ENCODE measurements around the gene MFAP1. TPM values are rescaled to one million over a fixed set of nuclear protein-coding genes. Genes with fewer than 3 reads are reported as not detected.

MFAP1 gene
- total and polyA plus RNA-seq, 4 donors: 7.9 to 8.3 (median 8.1) TPM

DNA sequence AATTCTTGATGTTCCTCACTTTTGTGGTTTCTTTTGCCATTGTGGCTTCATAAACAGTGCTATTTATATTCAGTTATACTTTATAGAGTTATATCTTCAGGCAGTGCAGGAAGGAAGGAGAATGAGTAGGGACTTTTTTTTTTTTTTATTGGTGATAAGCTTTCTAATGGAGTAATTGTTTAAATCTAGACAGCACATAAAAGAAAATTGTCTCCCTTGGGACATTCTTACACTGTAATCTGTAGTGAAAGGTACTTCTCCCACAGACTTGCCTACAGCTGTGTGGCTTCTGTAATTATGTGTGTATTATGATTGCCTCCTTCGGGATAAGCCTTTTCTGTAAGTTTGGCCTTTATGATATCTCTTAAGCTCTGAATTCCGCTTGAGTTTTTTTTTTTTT lies 43.9 kb upstream of the MFAP1 start:
- WGBS: 84% methylated on average over 2 of the region's 2 CpGs
- Histone ChIP-seq H3K4me1 (ENCODE audit: control insufficient read depth in 4 of 4, insufficient read depth in 4 of 4, low read length in 3 of 4) (no peaks in the 10 kb centered on the region), H3K9me3 (ENCODE audit: control insufficient read depth in 4 of 4, low read length in 3 of 4) (no peaks in the 10 kb centered on the region), H3K27ac (ENCODE audit: low read depth in 1 of 2, low read length in 2 of 2) (no peak overlapping the region), H3K9ac (ENCODE audit: low read depth in 1 of 2, low read length in 2 of 2) (no peak overlapping the region), H3K27me3 (ENCODE audit: control insufficient read depth in 4 of 4, insufficient read depth in 4 of 4, low read length in 3 of 4) (no peaks in the 10 kb centered on the region), H3K4me3 (ENCODE audit: low read depth in 1 of 3, low read length in 3 of 3) (no peak overlapping the region), H3K36me3 (ENCODE audit: control insufficient read depth in 4 of 4, insufficient read depth in 3 of 4, low read depth in 1 of 4, low read length in 3 of 4) (no peaks in the 10 kb centered on the region)
- TF ChIP-seq, protein P1, sequence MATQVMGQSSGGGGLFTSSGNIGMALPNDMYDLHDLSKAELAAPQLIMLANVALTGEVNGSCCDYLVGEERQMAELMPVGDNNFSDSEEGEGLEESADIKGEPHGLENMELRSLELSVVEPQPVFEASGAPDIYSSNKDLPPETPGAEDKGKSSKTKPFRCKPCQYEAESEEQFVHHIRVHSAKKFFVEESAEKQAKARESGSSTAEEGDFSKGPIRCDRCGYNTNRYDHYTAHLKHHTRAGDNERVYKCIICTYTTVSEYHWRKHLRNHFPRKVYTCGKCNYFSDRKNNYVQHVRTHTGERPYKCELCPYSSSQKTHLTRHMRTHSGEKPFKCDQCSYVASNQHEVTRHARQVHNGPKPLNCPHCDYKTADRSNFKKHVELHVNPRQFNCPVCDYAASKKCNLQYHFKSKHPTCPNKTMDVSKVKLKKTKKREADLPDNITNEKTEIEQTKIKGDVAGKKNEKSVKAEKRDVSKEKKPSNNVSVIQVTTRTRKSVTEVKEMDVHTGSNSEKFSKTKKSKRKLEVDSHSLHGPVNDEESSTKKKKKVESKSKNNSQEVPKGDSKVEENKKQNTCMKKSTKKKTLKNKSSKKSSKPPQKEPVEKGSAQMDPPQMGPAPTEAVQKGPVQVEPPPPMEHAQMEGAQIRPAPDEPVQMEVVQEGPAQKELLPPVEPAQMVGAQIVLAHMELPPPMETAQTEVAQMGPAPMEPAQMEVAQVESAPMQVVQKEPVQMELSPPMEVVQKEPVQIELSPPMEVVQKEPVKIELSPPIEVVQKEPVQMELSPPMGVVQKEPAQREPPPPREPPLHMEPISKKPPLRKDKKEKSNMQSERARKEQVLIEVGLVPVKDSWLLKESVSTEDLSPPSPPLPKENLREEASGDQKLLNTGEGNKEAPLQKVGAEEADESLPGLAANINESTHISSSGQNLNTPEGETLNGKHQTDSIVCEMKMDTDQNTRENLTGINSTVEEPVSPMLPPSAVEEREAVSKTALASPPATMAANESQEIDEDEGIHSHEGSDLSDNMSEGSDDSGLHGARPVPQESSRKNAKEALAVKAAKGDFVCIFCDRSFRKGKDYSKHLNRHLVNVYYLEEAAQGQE (IDR thresholded peaks at IDR 0.05): no peak
- TF ChIP-seq FOXA1 (IDR thresholded peaks at IDR 0.05) (no peak), HNF4A (conservative IDR thresholded peaks at IDR 0.05) (no peak), TAF1 (conservative IDR thresholded peaks at IDR 0.05) (no peak), GABPA (IDR thresholded peaks at IDR 0.05 in 1 of 2, conservative IDR thresholded peaks at IDR 0.05 in 1 of 2) (no peak), SP1 (IDR thresholded peaks at IDR 0.05) (no peak), HNF4G (IDR thresholded peaks at IDR 0.05) (no peak), RXRA (IDR thresholded peaks at IDR 0.05) (no peak), NR2F2 (IDR thresholded peaks at IDR 0.05) (no peak)
- TF ChIP-seq, protein P2, sequence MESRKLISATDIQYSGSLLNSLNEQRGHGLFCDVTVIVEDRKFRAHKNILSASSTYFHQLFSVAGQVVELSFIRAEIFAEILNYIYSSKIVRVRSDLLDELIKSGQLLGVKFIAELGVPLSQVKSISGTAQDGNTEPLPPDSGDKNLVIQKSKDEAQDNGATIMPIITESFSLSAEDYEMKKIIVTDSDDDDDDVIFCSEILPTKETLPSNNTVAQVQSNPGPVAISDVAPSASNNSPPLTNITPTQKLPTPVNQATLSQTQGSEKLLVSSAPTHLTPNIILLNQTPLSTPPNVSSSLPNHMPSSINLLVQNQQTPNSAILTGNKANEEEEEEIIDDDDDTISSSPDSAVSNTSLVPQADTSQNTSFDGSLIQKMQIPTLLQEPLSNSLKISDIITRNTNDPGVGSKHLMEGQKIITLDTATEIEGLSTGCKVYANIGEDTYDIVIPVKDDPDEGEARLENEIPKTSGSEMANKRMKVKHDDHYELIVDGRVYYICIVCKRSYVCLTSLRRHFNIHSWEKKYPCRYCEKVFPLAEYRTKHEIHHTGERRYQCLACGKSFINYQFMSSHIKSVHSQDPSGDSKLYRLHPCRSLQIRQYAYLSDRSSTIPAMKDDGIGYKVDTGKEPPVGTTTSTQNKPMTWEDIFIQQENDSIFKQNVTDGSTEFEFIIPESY (IDR thresholded peaks at IDR 0.05): no peak
- TF ChIP-seq, protein P3, sequence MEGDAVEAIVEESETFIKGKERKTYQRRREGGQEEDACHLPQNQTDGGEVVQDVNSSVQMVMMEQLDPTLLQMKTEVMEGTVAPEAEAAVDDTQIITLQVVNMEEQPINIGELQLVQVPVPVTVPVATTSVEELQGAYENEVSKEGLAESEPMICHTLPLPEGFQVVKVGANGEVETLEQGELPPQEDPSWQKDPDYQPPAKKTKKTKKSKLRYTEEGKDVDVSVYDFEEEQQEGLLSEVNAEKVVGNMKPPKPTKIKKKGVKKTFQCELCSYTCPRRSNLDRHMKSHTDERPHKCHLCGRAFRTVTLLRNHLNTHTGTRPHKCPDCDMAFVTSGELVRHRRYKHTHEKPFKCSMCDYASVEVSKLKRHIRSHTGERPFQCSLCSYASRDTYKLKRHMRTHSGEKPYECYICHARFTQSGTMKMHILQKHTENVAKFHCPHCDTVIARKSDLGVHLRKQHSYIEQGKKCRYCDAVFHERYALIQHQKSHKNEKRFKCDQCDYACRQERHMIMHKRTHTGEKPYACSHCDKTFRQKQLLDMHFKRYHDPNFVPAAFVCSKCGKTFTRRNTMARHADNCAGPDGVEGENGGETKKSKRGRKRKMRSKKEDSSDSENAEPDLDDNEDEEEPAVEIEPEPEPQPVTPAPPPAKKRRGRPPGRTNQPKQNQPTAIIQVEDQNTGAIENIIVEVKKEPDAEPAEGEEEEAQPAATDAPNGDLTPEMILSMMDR (IDR thresholded peaks at IDR 0.05; ENCODE audit: low read depth, low read length, missing input control): no peak
- TF ChIP-seq, protein P4, sequence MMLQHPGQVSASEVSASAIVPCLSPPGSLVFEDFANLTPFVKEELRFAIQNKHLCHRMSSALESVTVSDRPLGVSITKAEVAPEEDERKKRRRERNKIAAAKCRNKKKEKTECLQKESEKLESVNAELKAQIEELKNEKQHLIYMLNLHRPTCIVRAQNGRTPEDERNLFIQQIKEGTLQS (IDR thresholded peaks at IDR 0.05): no peak
- TF ChIP-seq, protein P5, sequence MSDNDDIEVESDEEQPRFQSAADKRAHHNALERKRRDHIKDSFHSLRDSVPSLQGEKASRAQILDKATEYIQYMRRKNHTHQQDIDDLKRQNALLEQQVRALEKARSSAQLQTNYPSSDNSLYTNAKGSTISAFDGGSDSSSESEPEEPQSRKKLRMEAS (IDR thresholded peaks at IDR 0.05): no peak
- no peak for DNase-seq (ENCODE audit: low spot score)

DNA sequence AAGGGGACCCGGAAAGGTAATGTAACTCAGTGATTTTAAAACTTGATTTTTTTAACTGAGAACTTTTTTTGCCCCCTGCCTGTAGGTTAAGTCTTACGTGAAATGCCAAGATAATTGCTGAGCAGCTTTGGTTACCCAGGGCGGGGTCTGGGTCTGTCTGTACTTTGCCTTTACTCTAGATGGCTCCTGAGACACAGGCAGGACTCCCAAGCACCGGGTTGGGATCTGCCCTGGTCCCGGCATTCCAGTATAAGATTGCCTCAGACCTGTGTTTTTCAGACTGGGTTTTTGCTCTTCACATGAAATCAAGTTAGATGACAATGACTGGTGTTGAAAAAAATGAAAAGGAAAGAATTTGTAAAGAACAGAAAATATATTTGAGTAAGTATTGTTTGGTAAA lies 42.6 kb upstream of the MFAP1 start:
- Histone ChIP-seq H3K36me3 (ENCODE audit: control insufficient read depth in 4 of 4, insufficient read depth in 3 of 4, low read depth in 1 of 4, low read length in 3 of 4) (no peaks in the 10 kb centered on the region), H3K4me1 (ENCODE audit: control insufficient read depth in 4 of 4, insufficient read depth in 4 of 4, low read length in 3 of 4) (no peaks in the 10 kb centered on the region), H3K27me3 (ENCODE audit: control insufficient read depth in 4 of 4, insufficient read depth in 4 of 4, low read length in 3 of 4) (no peaks in the 10 kb centered on the region), H3K4me3 (ENCODE audit: low read depth in 1 of 3, low read length in 3 of 3) (no peak overlapping the region), H3K9me3 (ENCODE audit: control insufficient read depth in 4 of 4, low read length in 3 of 4) (no peaks in the 10 kb centered on the region), H3K27ac (ENCODE audit: low read depth in 1 of 2, low read length in 2 of 2) (no peak overlapping the region), H3K9ac (ENCODE audit: low read depth in 1 of 2, low read length in 2 of 2) (no peak overlapping the region)
- WGBS: 90% methylated on average over 5 of the region's 5 CpGs
- no peak for DNase-seq (ENCODE audit: low spot score)
- TF ChIP-seq YY1 (IDR thresholded peaks at IDR 0.05) (no peak), FOXA1 (IDR thresholded peaks at IDR 0.05) (no peak), FOXA2 (IDR thresholded peaks at IDR 0.05) (no peak), HNF4G (IDR thresholded peaks at IDR 0.05) (no peak), TAF1 (conservative IDR thresholded peaks at IDR 0.05) (no peak), JUND (IDR thresholded peaks at IDR 0.05) (no peak), HNF4A (conservative IDR thresholded peaks at IDR 0.05) (no peak), RAD21 (IDR thresholded peaks at IDR 0.05) (no peak), EGR1 (IDR thresholded peaks at IDR 0.05; ENCODE audit: low read depth in 2 of 2) (no peak), SP1 (IDR thresholded peaks at IDR 0.05) (no peak), GABPA (IDR thresholded peaks at IDR 0.05 in 1 of 2, conservative IDR thresholded peaks at IDR 0.05 in 1 of 2) (no peak)
- TF ChIP-seq, protein P2 (IDR thresholded peaks at IDR 0.05): no peak
- TF ChIP-seq, protein P3 (IDR thresholded peaks at IDR 0.05; ENCODE audit: low read depth, low read length, missing input control): no peak
- TF ChIP-seq, protein P4 (IDR thresholded peaks at IDR 0.05): no peak

Data from liver (tissue), 9 donors.